NB4 (cell line): ENCODE measurements around the gene ZNF512B.

Experiments
- DNase-seq: peaks from one replicate; pipeline ENCODE4 v3.0.0; 2010; ENCODE audit warnings: low read depth
- H3K4me3 ChIP-seq: one replicate; pipeline ENCODE4 v1.5.1; 2011; ENCODE audit warnings: mild to moderate bottlenecking, low read depth, low read length, moderate library complexity
- CTCF ChIP-seq: IDR thresholded peaks from one replicate; pipeline ENCODE4 v1.5.1; 2012; ENCODE audit warnings: low read depth, low read length
- MAX ChIP-seq: IDR thresholded peaks from 2 replicates; pipeline ENCODE4 v1.6.1; 2011; ENCODE audit warnings: low read depth, low read length
- MYC ChIP-seq: IDR thresholded peaks from 2 replicates; pipeline ENCODE4 v1.6.1; 2011; ENCODE audit warnings: low read depth, low read length
- POLR2A ChIP-seq: IDR thresholded peaks from 2 replicates; pipeline ENCODE4 v1.6.1; 2011; ENCODE audit warnings: mild to moderate bottlenecking; ENCODE audit not compliant: insufficient read length; ENCODE audit errors: extremely low read depth

The ZNF512B gene

GRCh38 chr20:63959699-63960075 lies 10.0 kb downstream of the ZNF512B start:
- no peak for DNase-seq
- no peak for TF ChIP-seq POLR2A
- no peak for TF ChIP-seq CTCF
- TF ChIP-seq MAX, result no peak
- no peak overlapping the region for H3K4me3 ChIP-seq

GRCh38 chr20:63958964-63959698 lies 10.6 kb downstream of the ZNF512B start:
- TF ChIP-seq MYC (no peak), POLR2A (no peak), MAX (no peak), CTCF (no peak)

GRCh38 chr20:63958471-63958870 lies 11.3 kb downstream of the ZNF512B start:
- DNase-seq, result no peak
- no peak overlapping the region for H3K4me3 ChIP-seq
- TF ChIP-seq MYC (no peak), POLR2A (no peak)

More at GRCh38 chr20:63958964-63959698, 10.6 kb downstream of the ZNF512B start:
- no peak overlapping the region for H3K4me3 ChIP-seq
- peak; percentile 43 for DNase-seq

- no peak for TF ChIP-seq POLR2A
- TF ChIP-seq MAX, result peak; percentile 30; the same call in 1 of the 2 replicates
- TF ChIP-seq MYC, result peak; percentile 16; the same call in 1 of the 2 replicates
- peak; percentile 95 for DNase-seq
- H3K4me3 ChIP-seq, result peak overlapping the region; percentile 64
These were observed 11.9 kb downstream of the ZNF512B start for GRCh38 chr20:63957690-63958441.

- TF ChIP-seq CTCF (no peak), MAX (peak; percentile 31; the same call in 1 of the 2 replicates), POLR2A (peak; percentile 92), MYC (peak; percentile 58)
- peak overlapping the region; percentile 64 for H3K4me3 ChIP-seq
- peak; percentile 92 for DNase-seq
These were observed 12.6 kb downstream of the ZNF512B start for GRCh38 chr20:63957004-63957689.

GRCh38 chr20:63956664-63957003 lies 13.1 kb downstream of the ZNF512B start:
- TF ChIP-seq MYC (no peak), POLR2A (no peak), CTCF (no peak), MAX (no peak)
- H3K4me3 ChIP-seq, result peak overlapping the region; percentile 64
- no peak for DNase-seq
